GM23248 (cell line): ENCODE data around the gene JARID2.

Experiments
- EZH2 ChIP-seq: fragments of 200-600 bp; sonication (generic); IDR thresholded peaks from 2 replicates; pipeline ENCODE4 v1.6.1; 2018; ENCODE audit warnings: antibody characterized with exemption, mild to moderate bottlenecking; ENCODE audit not compliant: insufficient read depth, poor library complexity, severe bottlenecking
- EZH2phosphoT487 ChIP-seq: fragments of 200-600 bp; sonication (generic); IDR thresholded peaks from 2 replicates; pipeline ENCODE4 v1.6.1; 2018; ENCODE audit warnings: antibody characterized with exemption, moderate library complexity, mild to moderate bottlenecking, low read depth; ENCODE audit not compliant: insufficient read depth

- no peak for TF ChIP-seq EZH2
- no peak for TF ChIP-seq EZH2phosphoT487
Observed at GRCh38 chr6:15305909-15306308, 60.0 kb downstream of the JARID2 start.
